GM12878 (cell line): ENCODE data around the gene RAB10. TPM values are rescaled to one million over a fixed set of nuclear protein-coding genes. Genes with fewer than 3 reads are reported as not detected.
A peak's percentile ranks its signal among the peaks of the same experiment; 100 is the strongest.

Experiments
- BCLAF1 ChIP-seq: fragments of 450-650 bp; IDR thresholded peaks from 2 replicates; pipeline ENCODE4 v1.6.1; 2017; ENCODE audit warnings: antibody characterized with exemption, mild to moderate bottlenecking, moderate library complexity
- BHLHE40 ChIP-seq, 2 experiments: fragments of 450-650 bp in 1 of 2; IDR thresholded peaks; 2 replicates each; pipeline ENCODE4 v1.6.1; 2011 to 2017; ENCODE audit warnings: low read depth in 2 of 2, borderline replicate concordance in 1 of 2, improper control_type of control experiment in 1 of 2, low read length in 1 of 2, mild to moderate bottlenecking in 1 of 2
- CHD1 ChIP-seq: IDR thresholded peaks from 2 replicates; pipeline ENCODE4 v1.6.1; 2012; ENCODE audit warnings: low read depth, low read length, improper control_type of control experiment
- CHD2 ChIP-seq: IDR thresholded peaks from 2 replicates; pipeline ENCODE4 v1.6.1; 2011; ENCODE audit warnings: low read depth, low read length, improper control_type of control experiment, borderline replicate concordance
- EZH2 ChIP-seq: IDR thresholded peaks from 2 replicates; pipeline ENCODE4 v1.6.1; 2012; ENCODE audit warnings: low read depth, mild to moderate bottlenecking, control low read depth, inconsistent platforms, low read length, borderline replicate concordance; ENCODE audit not compliant: control insufficient read depth
- FOXK2 ChIP-seq: fragments of 450-650 bp; IDR thresholded peaks from 2 replicates; pipeline ENCODE4 v1.6.1; 2017; ENCODE audit warnings: mild to moderate bottlenecking, moderate library complexity
- GABPA ChIP-seq: IDR thresholded peaks from 2 replicates; pipeline ENCODE4 v1.6.1; 2014; ENCODE audit warnings: antibody characterized with exemption, low read depth, mild to moderate bottlenecking, inconsistent platforms
- HSF1 ChIP-seq: fragments of 150-350 bp; IDR thresholded peaks from 2 replicates; pipeline ENCODE4 v1.6.1; 2014; ENCODE audit warnings: mild to moderate bottlenecking, low read depth, low read length
- IKZF2 ChIP-seq, 2 experiments: fragments of 450-650 bp; IDR thresholded peaks; 2 replicates each; pipeline ENCODE4 v1.6.1; 2017; ENCODE audit warnings: mild to moderate bottlenecking in 2 of 2, moderate library complexity in 2 of 2
- JUND ChIP-seq: IDR thresholded peaks from 2 replicates; pipeline ENCODE4 v1.6.1; 2012; ENCODE audit warnings: low read depth, mild to moderate bottlenecking, low read length, improper control_type of control experiment, moderate library complexity
- NBN ChIP-seq: fragments of 450-650 bp; IDR thresholded peaks from 2 replicates; pipeline ENCODE4 v1.6.1; 2016
- NKRF ChIP-seq: fragments of 450-650 bp; conservative IDR thresholded peaks from 2 replicates; pipeline ENCODE4 v1.6.1; 2017; ENCODE audit warnings: mild to moderate bottlenecking, moderate library complexity
- POU2F2 ChIP-seq: IDR thresholded peaks from 3 replicates; pipeline ENCODE4 v1.6.1; 2011; ENCODE audit warnings: low read depth, mild to moderate bottlenecking, low read length, borderline replicate concordance
- TAF1 ChIP-seq: IDR thresholded peaks from 2 replicates; pipeline ENCODE4 v1.6.1; 2011; ENCODE audit warnings: mild to moderate bottlenecking, low read depth, low read length, borderline replicate concordance
- TCF3 ChIP-seq: IDR thresholded peaks from 2 replicates; pipeline ENCODE4 v1.6.1; 2012; ENCODE audit warnings: low read depth, mild to moderate bottlenecking, low read length, borderline replicate concordance; ENCODE audit not compliant: insufficient read depth
- USF2 ChIP-seq: IDR thresholded peaks from 2 replicates; pipeline ENCODE4 v1.6.1; 2011; ENCODE audit warnings: low read depth, low read length, improper control_type of control experiment, borderline replicate concordance
- ZNF592 ChIP-seq: fragments of 450-650 bp; IDR thresholded peaks from 2 replicates; pipeline ENCODE4 v1.6.1; 2017; ENCODE audit warnings: mild to moderate bottlenecking, moderate library complexity
- polyA plus RNA-seq, 11 experiments: library from polyadenylated mRNA; depleted of rRNA in 4 of 11; unstranded in 6 of 11; stranded (reverse) in 5 of 11; fragments of >200 nt; fragmentation: Nextera tagmentation in 4 of 11; fragmentation: Illumina TruSeq in 1 of 11; extraction: Ambion mirVana in 4 of 11; extraction: Trizol in 1 of 11; gene quantifications; 1 replicate in 1 of 11; 2 replicates in 10 of 11; pipeline versions ENCODE4 v1.2.1 to v1.2.3, GENCODE V29; 2011 to 2016; ENCODE audit warnings: inconsistent platforms in 2 of 11, missing spikeins in 2 of 11, low read depth in 1 of 11
- total RNA-seq, 4 experiments: library from RNA; depleted of rRNA in 3 of 4; stranded (reverse); fragments of >200 nt in 3 of 4; fragmentation: Illumina TruSeq in 1 of 4; extraction: Trizol in 1 of 4; gene quantifications; 2 replicates each; pipeline versions ENCODE4 v1.2.1 to v1.2.3, GENCODE V29; 2013 to 2021

Gene RAB10
- total and polyA plus RNA-seq, 10 of the 15 experiments (the other 5 are each of a cell fraction or from before 2014, with no cell fraction given): 13.3 to 109 (median 82.0) TPM

- TF ChIP-seq BCLAF1 (no peak), HSF1 (no peak), BHLHE40 (IDR thresholded peaks at IDR 0.05; ENCODE audit: borderline replicate concordance in 1 of 2, low read depth in 2 of 2, low read length in 1 of 2) (peak; percentile 28 to 62; a peak in 2 of 4 replicates), USF2 (no peak), CHD1 (no peak), GABPA (no peak), TAF1 (0 out of 2 replicates have a peak, but pooled peaks have one; percentile 29), NKRF (no peak), CHD2 (no peak), JUND (no peak), NBN (no peak), EZH2 (no peak), IKZF2 (IDR thresholded peaks at IDR 0.05) (no peak), ZNF592 (0 out of 2 replicates have a peak, but pooled peaks have one; percentile 26), TCF3 (no peak), POU2F2 (no peak; the same call in 2 of the 3 replicates), FOXK2 (no peak)
These were observed 150.8 kb downstream of the RAB10 start (continued) for GRCh38 chr2:26184555-26185303.
